GM23248 (cell line): ENCODE measurements around the gene SLCO4C1.

Experiments used
- EZH2 ChIP-seq: fragments of 200-600 bp; sonication (generic); IDR thresholded peaks from 2 replicates; pipeline ENCODE4 v1.6.1; 2018; ENCODE audit warnings: antibody characterized with exemption, mild to moderate bottlenecking; ENCODE audit not compliant: insufficient read depth, poor library complexity, severe bottlenecking
- EZH2phosphoT487 ChIP-seq: fragments of 200-600 bp; sonication (generic); IDR thresholded peaks from 2 replicates; pipeline ENCODE4 v1.6.1; 2018; ENCODE audit warnings: antibody characterized with exemption, moderate library complexity, mild to moderate bottlenecking, low read depth; ENCODE audit not compliant: insufficient read depth

DNA sequence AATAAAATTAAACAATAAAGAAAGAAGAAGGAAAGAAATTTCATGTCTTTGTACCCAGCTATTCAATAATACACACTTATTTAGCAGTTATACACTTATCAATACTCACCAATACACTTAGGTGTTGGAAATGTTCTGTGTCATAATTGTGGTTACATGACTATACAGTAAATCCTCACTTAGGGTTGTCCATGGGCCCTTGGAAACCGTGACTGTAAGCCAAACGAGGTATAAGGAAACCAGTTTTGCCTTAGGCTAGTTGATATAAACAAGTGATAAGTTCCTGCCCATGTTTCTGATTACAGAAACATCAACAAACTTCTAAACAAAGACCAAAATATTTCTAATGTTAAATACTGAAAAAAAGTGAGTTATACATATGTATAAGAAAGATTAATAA lies 10.0 kb upstream of the SLCO4C1 start:
- no peak for TF ChIP-seq EZH2phosphoT487
- no peak for TF ChIP-seq EZH2
